K562 (cell line): ENCODE data around the gene MRPS6. TPM values are rescaled to one million over a fixed set of nuclear protein-coding genes. Genes with fewer than 3 reads are reported as not detected.

Experiments used
- ATAC-seq: fragments of 200-7000 bp; cut with Tn5 transposase; 3 replicates; pipeline ENCODE4 v1.9.1; 2020; ENCODE audit warnings: moderate library complexity
- BruUV-seq: library from RNA; stranded (reverse); fragments of 400-500 nt; replicated peaks from 2 replicates; lab custom pipeline; 2021; lab: Mats Ljungman, UMichigan
- CTCF ChIA-PET: fragments of 300-600 bp; formaldehyde crosslinking; extraction: SDS; loops from one replicate; lab custom pipeline; 2021; ENCODE audit warnings: low intra/inter-chr PET ratio; lab: Yijun Ruan, JAX
- POLR2A ChIA-PET: fragments of 300-600, 350-650 bp; sonication (Branson Sonifier 250); formaldehyde crosslinking; extraction: SDS; loops from one replicate; lab custom pipeline; 2021; ENCODE audit warnings: antibody characterized with exemption, inconsistent platforms; lab: Yijun Ruan, JAX
- DNase-seq, 4 experiments: peaks; one replicate each; pipeline versions ENCODE4 v3.0.0 to v3.0.0-alpha.2; 2011 to 2018; ENCODE audit warnings: low spot score in 3 of 4, mixed read lengths in 3 of 4; ENCODE audit errors: extremely low read depth in 1 of 4
- FAIRE-seq: peaks from 2 replicates; lab custom pipeline; 2011; peaks lifted over from hg19 to GRCh38; lab: Jason Lieb, UNC
- H2AFZ ChIP-seq: 2 replicates; pipeline ENCODE4 v1.6.0; 2011; ENCODE audit warnings: low read depth, low read length, control low read depth, inconsistent platforms
- H3K27ac ChIP-seq: fragments of 200-600 bp; 3 replicates; pipeline ENCODE4 v1.8.0; 2011; ENCODE audit warnings: low read depth, mild to moderate bottlenecking, control low read depth, inconsistent platforms, low read length, moderate library complexity, mixed read lengths; ENCODE audit errors: extremely low read depth
- H3K27me3 ChIP-seq, 2 experiments: fragments of 300-600 bp in 1 of 2; 2 replicates in 1 of 2; 3 replicates in 1 of 2; pipeline versions ENCODE4 v1.6.0 to v1.8.0; 2011; ENCODE audit warnings: inconsistent platforms in 2 of 2, low read length in 2 of 2, mild to moderate bottlenecking in 1 of 2, mixed read lengths in 1 of 2, moderate library complexity in 1 of 2; ENCODE audit not compliant: control insufficient read depth in 2 of 2, insufficient read depth in 2 of 2
- H3K36me3 ChIP-seq: fragments of 300-600 bp; 3 replicates; pipeline ENCODE4 v1.8.0; 2011; ENCODE audit warnings: mild to moderate bottlenecking, low read length, inconsistent platforms; ENCODE audit not compliant: control insufficient read depth, insufficient read depth
- H3K4me1 ChIP-seq, 2 experiments: fragments of 200-600 bp in 1 of 2; replicated peaks in 1 of 2; 2 replicates in 1 of 2; 3 replicates in 1 of 2; pipeline versions ENCODE4 v1.5.1 to v1.8.0; 2011; ENCODE audit warnings: inconsistent platforms in 2 of 2, low read length in 2 of 2, mild to moderate bottlenecking in 1 of 2, mixed read lengths in 1 of 2, moderate library complexity in 1 of 2; ENCODE audit not compliant: control insufficient read depth in 2 of 2, insufficient read depth in 2 of 2
- H3K4me2 ChIP-seq: 2 replicates; pipeline ENCODE4 v1.6.1; 2011; ENCODE audit warnings: low read length, control low read depth, inconsistent platforms, mixed read lengths; ENCODE audit not compliant: insufficient read depth
- H3K4me3 ChIP-seq: fragments of 200-600 bp; sonication (generic), shearing (Covaris generic); 2 replicates; pipeline ENCODE4 v1.5.1; 2016; ENCODE audit warnings: control low read depth, inconsistent platforms
- H3K79me2 ChIP-seq: fragments of 200-600 bp; 3 replicates; pipeline ENCODE4 v1.8.0; 2011; ENCODE audit warnings: low read length, inconsistent platforms; ENCODE audit not compliant: control insufficient read depth, insufficient read depth
- H3K9ac ChIP-seq, 2 experiments: 2 replicates each; pipeline versions ENCODE4 v1.6.0 to v1.6.1; 2011; ENCODE audit warnings: low read depth in 2 of 2, low read length in 2 of 2, control low read depth in 1 of 2, inconsistent platforms in 1 of 2, mild to moderate bottlenecking in 1 of 2, mixed read lengths in 1 of 2; ENCODE audit not compliant: insufficient read depth in 1 of 2
- H3K9me1 ChIP-seq: one replicate; pipeline ENCODE4 v1.6.0; 2011; ENCODE audit warnings: inconsistent platforms, mild to moderate bottlenecking, low read length, moderate library complexity; ENCODE audit not compliant: control insufficient read depth, insufficient read depth
- H3K9me3 ChIP-seq: replicated peaks from 2 replicates; pipeline ENCODE4 v1.5.1; 2011; ENCODE audit warnings: low read depth, low read length, inconsistent platforms; ENCODE audit not compliant: control insufficient read depth, insufficient read depth
- H4K20me1 ChIP-seq: replicated peaks from 2 replicates; pipeline ENCODE4 v1.6.1; 2011; ENCODE audit warnings: low read length, inconsistent platforms, mixed read lengths; ENCODE audit not compliant: control insufficient read depth, insufficient read depth
- ARID2 ChIP-seq: fragments of 450-650 bp; IDR thresholded peaks from 2 replicates; pipeline ENCODE4 v1.6.1; 2017; ENCODE audit warnings: antibody characterized with exemption, mild to moderate bottlenecking
- CREB1 ChIP-seq, 2 experiments: sonication (generic) in 1 of 2; formaldehyde crosslinking in 1 of 2; IDR thresholded peaks; 2 replicates each; pipeline versions ENCODE4 v1.6.1 to v1.8.0; 2012 to 2022; ENCODE audit warnings: inconsistent platforms in 1 of 2, mild to moderate bottlenecking in 1 of 2, missing genetic modification reagents in 1 of 2, moderate library complexity in 1 of 2
- CREM ChIP-seq: IDR thresholded peaks from 2 replicates; pipeline ENCODE4 v1.6.1; 2014; ENCODE audit warnings: antibody characterized with exemption, low read depth
- FOXJ3 ChIP-seq: sonication (generic); formaldehyde crosslinking; IDR thresholded peaks from 2 replicates; pipeline ENCODE4 v1.4.0; 2020; ENCODE audit warnings: mild to moderate bottlenecking, missing genetic modification reagents
- NFIC ChIP-seq: fragments of 450-650 bp; IDR thresholded peaks from 2 replicates; pipeline ENCODE4 v1.6.1; 2017; ENCODE audit warnings: mild to moderate bottlenecking, inconsistent platforms
- TAF7 ChIP-seq: fragments of 450-650 bp; IDR thresholded peaks from 2 replicates; pipeline ENCODE4 v1.6.1; 2016; ENCODE audit warnings: missing genetic modification characterization, missing compliant biosample characterization
- ZEB2 ChIP-seq: fragments of 450-650 bp; IDR thresholded peaks from 2 replicates; pipeline ENCODE4 v1.6.1; 2016
- ZNF77 ChIP-seq: fragments of 250-450 bp; sonication (Bioruptor Pico); IDR thresholded peaks from 2 replicates; pipeline ENCODE4 v1.5.0; 2020
- ZNF830 ChIP-seq: fragments of 250-450 bp; sonication (Bioruptor Pico); IDR thresholded peaks from 2 replicates; pipeline ENCODE4 v1.5.0; 2021; ENCODE audit warnings: mild to moderate bottlenecking
- WGBS: fragments of 100-300 bp; shearing (Covaris generic); methylation state at CpG from one replicate; pipeline ENCODE4 v1.1.6; 2016; ENCODE audit warnings: low coverage, mixed read lengths; ENCODE audit not compliant: insufficient coverage; ENCODE audit errors: missing lambda C conversion rate; 5-methylcytosine and 5-hydroxymethylcytosine counted together
- in situ Hi-C: fragments of 300-500 bp; cut with MboI; formaldehyde crosslinking; loops from 4 replicates; pipeline ENCODE4 v1.15.0; 2018; ENCODE audit warnings: inconsistent platforms, mixed read lengths
- intact Hi-C: fragments of 100-400 bp; cut with micrococcal nuclease; formaldehyde crosslinking; loops from 2 replicates; pipeline ENCODE4 v1.14.2; 2022
- polyA plus RNA-seq, 8 experiments: library from polyadenylated mRNA; depleted of rRNA in 4 of 8; stranded (reverse) in 5 of 8; unstranded in 3 of 8; fragments of >200 nt; fragmentation: Nextera tagmentation in 2 of 8; fragmentation: Illumina TruSeq in 1 of 8; extraction: Ambion mirVana in 2 of 8; extraction: Trizol in 1 of 8; gene quantifications; 2 replicates each; pipeline versions ENCODE4 v1.2.1 to v1.2.3, GENCODE V29; 2011 to 2014; ENCODE audit warnings: inconsistent platforms in 1 of 8, missing spikeins in 1 of 8
- total RNA-seq, 7 experiments: library from RNA; depleted of rRNA in 6 of 7; stranded (reverse); fragments of >200 nt in 6 of 7; fragmentation: Illumina TruSeq in 2 of 7; extraction: Trizol in 2 of 7; gene quantifications; 2 replicates each; pipeline versions ENCODE4 v1.2.1 to v1.2.3, GENCODE V29; 2011 to 2021; ENCODE audit warnings: low replicate concordance in 1 of 7

Gene MRPS6
- total and polyA plus RNA-seq, 9 of the 15 experiments (the other 6 are each of a cell fraction or from before 2014, with no cell fraction given): 26.1 to 72.0 (median 39.3) TPM

DNA sequence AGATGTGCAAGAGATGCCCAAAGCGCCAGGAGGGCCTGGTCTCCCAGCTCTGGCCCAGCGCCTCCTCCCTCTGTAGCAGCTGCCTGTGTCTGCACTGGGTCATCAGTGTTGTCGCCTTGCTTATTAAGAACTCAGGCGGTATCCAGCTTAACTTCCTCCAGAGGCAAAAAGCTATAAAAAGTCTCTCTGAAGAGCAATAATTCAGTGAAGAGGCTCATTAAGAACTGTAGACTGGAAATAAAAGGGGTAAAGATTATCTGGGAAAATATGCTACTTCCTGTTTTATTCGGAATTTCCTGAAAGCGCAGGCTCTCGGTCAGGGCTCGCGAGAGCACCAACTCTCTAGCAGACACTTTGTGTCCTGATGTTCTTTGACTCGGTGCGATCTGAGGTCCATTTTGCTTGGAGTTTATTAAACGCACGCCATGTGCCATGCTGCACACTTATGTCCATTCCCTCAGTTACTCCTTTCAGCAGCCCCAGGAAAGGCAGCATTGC is 70.4 kb downstream of the MRPS6 start:
- FAIRE-seq (no peak), DNase-seq (no peak), ATAC-seq (no peak)
- ChIA-PET POLR2A (interaction anchor here (0.7 kb wide), 1 partner anchor 23 kb away, joined by 3 read pairs; no protein-coding TSS in a partner anchor), CTCF (no interaction called here)
- TF ChIP-seq CREM: no peak
- intact Hi-C loops (no loop called here), in situ Hi-C loops (no loop called here)
- H4K20me1 ChIP-seq: no peaks in the 10 kb centered on the region
- H3K27me3 ChIP-seq: no peaks in the 10 kb centered on the region
- no peak overlapping the region for H3K27ac ChIP-seq
- no peak overlapping the region for H3K4me3 ChIP-seq
- H3K9ac ChIP-seq: no peak overlapping the region
- H3K9me1 ChIP-seq: no peaks in the 10 kb centered on the region
- 96% methylated on average over 13 of the region's 13 CpGs for WGBS
- peaks cover 25% of the 10 kb centered on the region for H3K36me3 ChIP-seq
- H3K9me3 ChIP-seq: peaks cover 2% of the 10 kb centered on the region; the same call in 1 of the 2 replicates
- no peaks in the 10 kb centered on the region for H3K4me1 ChIP-seq
- H2AFZ ChIP-seq: no peak overlapping the region
- H3K79me2 ChIP-seq: peaks cover 11% of the 10 kb centered on the region; the same call in 2 of the 3 replicates
- H3K4me2 ChIP-seq: no peak overlapping the region
- no TSS peak for BruUV-seq

- in situ Hi-C loops: no loop called here
- H3K4me2 ChIP-seq: no peak overlapping the region
- no peak overlapping the region for H3K27ac ChIP-seq
- H3K4me1 ChIP-seq: no peaks in the 10 kb centered on the region
- no peak for DNase-seq
- H3K9me3 ChIP-seq: peaks cover 2% of the 10 kb centered on the region; the same call in 1 of the 2 replicates
- no peaks in the 10 kb centered on the region for H3K9me1 ChIP-seq
- no peak for FAIRE-seq
- no peaks in the 10 kb centered on the region for H3K27me3 ChIP-seq
- H2AFZ ChIP-seq: no peak overlapping the region
- peaks cover 11% of the 10 kb centered on the region; the same call in 2 of the 3 replicates for H3K79me2 ChIP-seq
- H4K20me1 ChIP-seq: no peaks in the 10 kb centered on the region
- ATAC-seq: no peak
- peaks cover 25% of the 10 kb centered on the region for H3K36me3 ChIP-seq
- ChIA-PET POLR2A (interaction anchor here (0.7 kb wide), 1 partner anchor 24 kb away, joined by 3 read pairs; no protein-coding TSS in a partner anchor), CTCF (no interaction called here)
- no peak overlapping the region for H3K9ac ChIP-seq
- no peak for TF ChIP-seq FOXJ3 (CRISPR knock-in tag)
- no peak for TF ChIP-seq ARID2
- no peak for TF ChIP-seq NFIC
- TF ChIP-seq TAF7 (tag): no peak
- no peak for TF ChIP-seq ZEB2
- no peak for TF ChIP-seq ZNF830 (CRISPR knock-in tag)
- TF ChIP-seq ZNF77 (CRISPR knock-in tag): no peak
- no peak for TF ChIP-seq CREB1 (IDR thresholded peaks at IDR 0.05)
- TF ChIP-seq CREB1 (CRISPR knock-in tag; IDR thresholded peaks at IDR 0.05): no peak
- 98% methylated on average over 6 of the region's 6 CpGs for whole genome bisulfite sequencing
- H3K4me3 ChIP-seq: no peak overlapping the region
- no TSS peak for BruUV-seq
- intact Hi-C loops: no loop called here
These were observed 70.8 kb downstream of the MRPS6 start for GRCh38 chr21:34144224-34144623.
